WERI-Rb-1 (cell line): ENCODE results near the gene CLC.

Experiments
- DNase-seq: peaks from one replicate; pipeline ENCODE4 v3.0.0-alpha.2; 2020
- H3K27ac ChIP-seq: fragments of 250-450 bp; sonication (Bioruptor Pico); 2 replicates; pipeline ENCODE4 v1.5.1; 2020; ENCODE audit warnings: mild to moderate bottlenecking, moderate library complexity
- H3K27me3 ChIP-seq: fragments of 250-450 bp; sonication (Bioruptor Pico); 2 replicates; pipeline ENCODE4 v1.5.1; 2021; ENCODE audit warnings: mild to moderate bottlenecking, low read depth, moderate library complexity; ENCODE audit not compliant: insufficient read depth, severe bottlenecking
- H3K36me3 ChIP-seq: fragments of 250-450 bp; sonication (Bioruptor Pico); 2 replicates; pipeline ENCODE4 v1.5.1; 2020; ENCODE audit warnings: mild to moderate bottlenecking, moderate library complexity
- H3K4me3 ChIP-seq: 2 replicates; pipeline ENCODE4 v1.5.1; 2011; ENCODE audit warnings: low read depth, mild to moderate bottlenecking, control low read depth, low read length
- H3K9me3 ChIP-seq: fragments of 250-450 bp; sonication (Bioruptor Pico); 2 replicates; pipeline ENCODE4 v1.5.1; 2021; ENCODE audit warnings: mild to moderate bottlenecking, moderate library complexity; ENCODE audit not compliant: severe bottlenecking
- TF ChIP-seq, protein P1 (sequence below): IDR thresholded peaks from 2 replicates; pipeline ENCODE4 v1.5.1; 2011; ENCODE audit warnings: low read depth, mild to moderate bottlenecking, control low read depth, inconsistent platforms, low read length

The CLC gene

DNA sequence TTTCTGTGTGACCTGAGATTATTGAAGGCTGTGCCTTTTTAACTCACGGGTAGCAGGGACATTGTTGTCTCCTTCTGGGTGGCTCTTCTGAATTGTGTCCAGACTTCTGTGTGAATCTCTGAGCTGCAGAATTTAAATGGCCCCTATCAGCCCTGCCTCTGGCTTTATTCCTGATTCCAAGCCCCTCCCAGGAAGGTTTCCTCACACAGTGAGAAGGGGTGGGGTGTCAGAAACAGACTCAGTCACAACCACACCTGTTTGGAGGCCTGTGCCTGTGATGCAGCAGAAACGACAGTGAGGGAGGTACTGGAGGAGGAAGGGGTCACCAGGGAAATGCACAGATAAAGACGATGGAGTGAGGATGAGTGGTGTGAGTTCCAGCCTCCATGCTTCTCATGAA is at the start of gene CLC:
Gene CLC, minus strand, starts transcription at position 139 of the 400 bp plus-strand sequence. Its CDS starts 77 bp downstream, at position 62.
- no peaks in the 10 kb centered on the region for H3K36me3 ChIP-seq
- H3K9me3 ChIP-seq = no peaks in the 10 kb centered on the region
- no peak within 1 kb of the TSS for H3K4me3 ChIP-seq
- TF ChIP-seq, protein P1, sequence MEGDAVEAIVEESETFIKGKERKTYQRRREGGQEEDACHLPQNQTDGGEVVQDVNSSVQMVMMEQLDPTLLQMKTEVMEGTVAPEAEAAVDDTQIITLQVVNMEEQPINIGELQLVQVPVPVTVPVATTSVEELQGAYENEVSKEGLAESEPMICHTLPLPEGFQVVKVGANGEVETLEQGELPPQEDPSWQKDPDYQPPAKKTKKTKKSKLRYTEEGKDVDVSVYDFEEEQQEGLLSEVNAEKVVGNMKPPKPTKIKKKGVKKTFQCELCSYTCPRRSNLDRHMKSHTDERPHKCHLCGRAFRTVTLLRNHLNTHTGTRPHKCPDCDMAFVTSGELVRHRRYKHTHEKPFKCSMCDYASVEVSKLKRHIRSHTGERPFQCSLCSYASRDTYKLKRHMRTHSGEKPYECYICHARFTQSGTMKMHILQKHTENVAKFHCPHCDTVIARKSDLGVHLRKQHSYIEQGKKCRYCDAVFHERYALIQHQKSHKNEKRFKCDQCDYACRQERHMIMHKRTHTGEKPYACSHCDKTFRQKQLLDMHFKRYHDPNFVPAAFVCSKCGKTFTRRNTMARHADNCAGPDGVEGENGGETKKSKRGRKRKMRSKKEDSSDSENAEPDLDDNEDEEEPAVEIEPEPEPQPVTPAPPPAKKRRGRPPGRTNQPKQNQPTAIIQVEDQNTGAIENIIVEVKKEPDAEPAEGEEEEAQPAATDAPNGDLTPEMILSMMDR = no peak
- peaks cover 69% of the 10 kb centered on the region for H3K27me3 ChIP-seq
- H3K27ac ChIP-seq = no peak within 1 kb of the TSS
- DNase-seq = no peak

DNA sequence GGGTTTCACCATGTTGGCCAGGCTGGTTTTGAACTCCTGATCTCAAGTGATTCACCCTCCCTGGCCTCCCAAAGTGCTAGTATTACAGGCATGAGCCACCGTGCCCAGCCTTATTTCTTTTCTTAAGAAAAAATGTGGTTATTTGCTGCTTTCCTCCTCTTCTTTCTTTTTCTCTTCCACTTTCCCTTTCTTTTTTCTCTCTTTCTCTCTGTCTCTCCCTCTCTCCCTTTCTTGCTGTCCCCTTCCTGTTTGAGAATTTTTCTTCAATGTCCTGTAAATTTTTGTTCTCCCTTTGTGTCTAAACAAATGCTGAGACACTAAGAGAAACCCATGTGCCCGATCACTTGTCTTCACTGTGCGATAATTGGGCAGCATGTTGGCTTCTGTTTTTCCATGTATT is 43.1 kb upstream of the CLC start:
- Histone ChIP-seq H3K27ac (no peak overlapping the region), H3K4me3 (no peak overlapping the region), H3K9me3 (peaks cover 7% of the 10 kb centered on the region), H3K36me3 (no peaks in the 10 kb centered on the region), H3K27me3 (peaks cover 72% of the 10 kb centered on the region)
- TF ChIP-seq, protein P1 = no peak
- DNase-seq = no peak

DNA sequence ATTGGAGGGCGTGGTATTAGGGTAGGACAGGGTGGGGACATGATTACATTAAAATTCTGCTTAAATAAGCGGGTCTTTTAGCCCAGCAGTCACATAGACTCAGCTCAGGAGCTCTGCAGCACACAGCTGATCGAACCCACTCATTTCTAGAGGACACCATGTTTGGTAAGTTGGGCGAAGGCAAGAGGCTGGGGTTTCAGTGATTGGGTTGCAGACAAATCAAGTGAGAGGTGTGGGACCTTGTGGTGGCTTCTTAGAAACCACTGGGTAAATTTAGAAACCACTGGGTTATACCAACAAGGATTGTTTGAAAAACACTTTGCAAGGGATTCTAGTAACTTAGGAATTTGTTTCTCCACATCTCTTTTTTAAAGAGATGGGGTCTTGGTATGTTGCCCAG is 40.9 kb upstream of the CLC start, which contains the start of gene LEUTX:
Gene LEUTX, plus strand, starts transcription at position 92 of the 400 bp plus-strand sequence. Its CDS starts 67 bp downstream, at position 159.
- no peak for DNase-seq

DNA sequence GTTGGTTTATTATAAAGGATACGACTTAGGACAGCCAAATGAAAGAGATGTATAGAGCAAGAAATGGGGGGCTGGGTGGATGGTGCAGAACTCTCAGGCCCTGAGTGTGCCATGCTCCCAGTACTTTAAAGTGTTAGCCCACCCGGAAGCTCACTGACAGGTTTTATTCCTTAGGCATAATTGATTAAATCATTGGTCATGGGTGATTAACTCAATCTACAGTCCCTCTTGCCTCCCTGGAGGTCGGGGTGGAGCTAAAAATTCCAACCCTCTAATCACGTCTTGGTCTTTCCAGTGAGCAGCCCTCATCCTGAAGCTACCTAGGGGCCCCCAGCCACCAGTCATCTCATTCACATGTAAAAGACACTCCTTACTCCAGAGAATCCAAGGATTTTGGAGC is 31.0 kb upstream of the CLC start:
- peaks cover 9% of the 10 kb centered on the region for H3K9me3 ChIP-seq
- no peaks in the 10 kb centered on the region for H3K27me3 ChIP-seq
- no peak overlapping the region for H3K4me3 ChIP-seq
- no peaks in the 10 kb centered on the region for H3K36me3 ChIP-seq
- H3K27ac ChIP-seq = no peak overlapping the region
- DNase-seq = no peak
- TF ChIP-seq, protein P1 = no peak

More for the DNA sequence above, 40.9 kb upstream of the CLC start, which contains the start of gene LEUTX:
- Histone ChIP-seq H3K27ac (no peak within 1 kb of the TSS), H3K27me3 (peaks cover 73% of the 10 kb centered on the region), H3K9me3 (peaks cover 7% of the 10 kb centered on the region), H3K36me3 (no peaks in the 10 kb centered on the region), H3K4me3 (no peak within 1 kb of the TSS)
- TF ChIP-seq, protein P1 = no peak

DNA sequence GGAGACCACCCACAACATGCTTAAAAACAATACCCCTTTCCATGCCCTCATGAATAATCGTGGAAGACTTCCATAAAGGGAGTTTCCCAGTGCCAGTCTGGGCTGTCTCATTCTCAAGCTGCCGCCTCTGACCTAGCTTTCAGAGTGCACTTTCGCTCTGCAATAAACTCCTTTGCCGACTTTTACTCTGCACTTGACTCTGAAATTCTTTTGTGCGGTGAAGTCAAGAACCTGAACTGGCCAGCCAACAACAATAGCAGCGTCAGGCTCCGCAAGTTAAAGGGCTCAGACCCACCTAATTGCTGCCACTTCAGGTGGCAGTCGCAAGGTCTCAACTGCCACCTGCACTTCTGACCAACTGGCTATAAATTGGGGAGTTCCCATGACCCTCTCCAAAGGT is 30.5 kb upstream of the CLC start:
- Histone ChIP-seq H3K9me3 (peaks cover 9% of the 10 kb centered on the region), H3K36me3 (no peaks in the 10 kb centered on the region), H3K4me3 (no peak overlapping the region), H3K27ac (no peak overlapping the region), H3K27me3 (peaks cover 2% of the 10 kb centered on the region)
- DNase-seq = no peak
- TF ChIP-seq, protein P1 = no peak
